ENCODE measurements around the gene UNCX.

Gene UNCX

GRCh38 chr7:1227814-1228544, 4.7 kb upstream of the UNCX start:
- Histone ChIP-seq H3K27ac (ENCODE audit: low read depth, low read length) (no peak overlapping the region), H3K4me2 (ENCODE audit: low read length) (no peak overlapping the region), H3K9me3 (ENCODE audit: control insufficient read depth, insufficient read depth, low read length) (no peaks in the 10 kb centered on the region), H4K20me1 (ENCODE audit: control insufficient read depth, insufficient read depth, low read depth, low read length) (no peaks in the 10 kb centered on the region), H3K4me1 (ENCODE audit: control insufficient read depth, low read length) (no peaks in the 10 kb centered on the region), H3F3A (ENCODE audit: control insufficient read depth, insufficient read depth) (no peaks in the 10 kb centered on the region), H3K36me3 (ENCODE audit: control insufficient read depth, low read length) (no peaks in the 10 kb centered on the region), H3K79me2 (ENCODE audit: control insufficient read depth, low read length) (no peaks in the 10 kb centered on the region), H3K27me3 (ENCODE audit: control insufficient read depth, low read length) (no peaks in the 10 kb centered on the region), H3K9me2 (replicated peaks; ENCODE audit: control insufficient read depth, low read length) (no peaks in the 10 kb centered on the region), H3K4me3 (ENCODE audit: low read length) (no peak overlapping the region)
- TF ChIP-seq CTCF (IDR thresholded peaks at IDR 0.05; ENCODE audit: low read depth, low read length, poor library complexity, severe bottlenecking) (no peak), EZH2phosphoT487 (IDR thresholded peaks at IDR 0.05; ENCODE audit: borderline replicate concordance, low read length) (no peak)

GRCh38 chr7:1228545-1229201, 4.0 kb upstream of the UNCX start:
- Histone ChIP-seq H3K9me2 (replicated peaks; ENCODE audit: control insufficient read depth, low read length) (no peaks in the 10 kb centered on the region), H3K36me3 (ENCODE audit: control insufficient read depth, low read length) (no peaks in the 10 kb centered on the region), H3K4me1 (ENCODE audit: control insufficient read depth, low read length) (no peaks in the 10 kb centered on the region), H3K27me3 (ENCODE audit: control insufficient read depth, low read length) (no peaks in the 10 kb centered on the region), H3K9me3 (ENCODE audit: control insufficient read depth, insufficient read depth, low read length) (no peaks in the 10 kb centered on the region), H3K79me2 (ENCODE audit: control insufficient read depth, low read length) (no peaks in the 10 kb centered on the region), H3K27ac (ENCODE audit: low read depth, low read length) (no peak overlapping the region), H4K20me1 (ENCODE audit: control insufficient read depth, insufficient read depth, low read depth, low read length) (no peaks in the 10 kb centered on the region), H3F3A (ENCODE audit: control insufficient read depth, insufficient read depth) (no peaks in the 10 kb centered on the region), H3K4me3 (ENCODE audit: low read length) (no peak overlapping the region), H3K4me2 (ENCODE audit: low read length) (no peak overlapping the region)
- TF ChIP-seq EZH2phosphoT487 (IDR thresholded peaks at IDR 0.05; ENCODE audit: borderline replicate concordance, low read length) = no peak

GRCh38 chr7:1229202-1229947, 3.3 kb upstream of the UNCX start:
- no peaks in the 10 kb centered on the region for H3F3A ChIP-seq (ENCODE audit: control insufficient read depth, insufficient read depth)

More at GRCh38 chr7:1229202-1229947, 3.3 kb upstream of the UNCX start:
- H3K4me2 ChIP-seq (ENCODE audit: low read length) = no peak overlapping the region
- H3K27me3 ChIP-seq (ENCODE audit: control insufficient read depth, low read length) = no peaks in the 10 kb centered on the region
- H3K9me3 ChIP-seq (ENCODE audit: control insufficient read depth, insufficient read depth, low read length) = no peaks in the 10 kb centered on the region; the same call in 1 of the 2 replicates
- no peaks in the 10 kb centered on the region for H3K9me2 ChIP-seq (replicated peaks; ENCODE audit: control insufficient read depth, low read length)
- H4K20me1 ChIP-seq (ENCODE audit: control insufficient read depth, insufficient read depth, low read depth, low read length) = no peaks in the 10 kb centered on the region
- no peaks in the 10 kb centered on the region for H3K79me2 ChIP-seq (ENCODE audit: control insufficient read depth, low read length)
- H3K36me3 ChIP-seq (ENCODE audit: control insufficient read depth, low read length) = no peaks in the 10 kb centered on the region
- TF ChIP-seq CTCF (IDR thresholded peaks at IDR 0.05; ENCODE audit: low read depth, low read length, poor library complexity, severe bottlenecking) (no peak), EZH2phosphoT487 (IDR thresholded peaks at IDR 0.05; ENCODE audit: borderline replicate concordance, low read length) (no peak)
- no peaks in the 10 kb centered on the region for H3K4me1 ChIP-seq (ENCODE audit: control insufficient read depth, low read length)
- H3K27ac ChIP-seq (ENCODE audit: low read depth, low read length) = no peak overlapping the region
- H3K4me3 ChIP-seq (ENCODE audit: low read length) = no peak overlapping the region

Data from DOHH2 (cell line).